Memory B cell (primary cell): ENCODE measurements around the gene MAGI1.

Source experiments
- ATAC-seq: fragments of 150-1000 bp; cut with Tn5 transposase; 2 replicates; pipeline ENCODE4 v1.10.0; 2021; ENCODE audit warnings: low read depth, mild to moderate bottlenecking, moderate library complexity
- DNase-seq, 2 donors: peaks; one replicate each; pipeline ENCODE4 v3.0.0; 2022; ENCODE audit warnings: low spot score in 2 of 2
- H3K27ac Mint-ChIP-seq: one replicate; pipeline ENCODE4 v1.8.0; 2022; ENCODE audit warnings: mild to moderate bottlenecking, moderate library complexity, mixed read lengths
- H3K27me3 Mint-ChIP-seq: one replicate; pipeline ENCODE4 v1.8.0; 2022; ENCODE audit warnings: mixed read lengths
- H3K36me3 Mint-ChIP-seq: one replicate; pipeline ENCODE4 v1.8.0; 2022; ENCODE audit warnings: mild to moderate bottlenecking, mixed read lengths
- H3K4me1 Mint-ChIP-seq: one replicate; pipeline ENCODE4 v1.8.0; 2022; ENCODE audit warnings: mixed read lengths
- H3K4me3 Mint-ChIP-seq: one replicate; pipeline ENCODE4 v1.8.0; 2022; ENCODE audit warnings: mild to moderate bottlenecking, moderate library complexity, mixed read lengths
- H3K9me3 Mint-ChIP-seq: one replicate; pipeline ENCODE4 v1.8.0; 2022; ENCODE audit warnings: mixed read lengths

MAGI1 gene

DNA sequence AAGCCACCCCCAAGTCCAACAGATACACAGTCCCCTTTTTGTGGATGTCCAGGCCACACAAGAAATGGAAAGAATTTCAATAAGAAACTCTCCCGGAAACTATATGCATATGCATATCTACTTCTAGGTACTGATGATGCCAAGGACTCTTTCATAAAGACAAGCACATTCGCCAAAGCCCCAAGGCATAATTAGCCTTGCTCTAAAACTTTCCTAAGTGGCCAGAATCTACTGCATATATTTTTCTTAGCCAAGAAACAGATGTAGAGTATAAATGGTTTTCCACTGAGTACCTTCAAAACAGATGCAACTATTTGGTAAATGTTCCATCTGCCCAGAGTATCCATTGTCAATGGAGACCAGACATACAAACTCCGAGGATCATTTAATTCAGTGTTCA is 73.9 kb downstream of the MAGI1 start:
- Mint-ChIP-seq H3K27me3 (no peaks in the 10 kb centered on the region), H3K9me3 (peaks cover 2% of the 10 kb centered on the region), H3K36me3 (peaks cover 1% of the 10 kb centered on the region), H3K4me1 (no peaks in the 10 kb centered on the region), H3K27ac (no peak overlapping the region), H3K4me3 (no peak overlapping the region)
- ATAC-seq: no peak
- no peak for DNase-seq

DNA sequence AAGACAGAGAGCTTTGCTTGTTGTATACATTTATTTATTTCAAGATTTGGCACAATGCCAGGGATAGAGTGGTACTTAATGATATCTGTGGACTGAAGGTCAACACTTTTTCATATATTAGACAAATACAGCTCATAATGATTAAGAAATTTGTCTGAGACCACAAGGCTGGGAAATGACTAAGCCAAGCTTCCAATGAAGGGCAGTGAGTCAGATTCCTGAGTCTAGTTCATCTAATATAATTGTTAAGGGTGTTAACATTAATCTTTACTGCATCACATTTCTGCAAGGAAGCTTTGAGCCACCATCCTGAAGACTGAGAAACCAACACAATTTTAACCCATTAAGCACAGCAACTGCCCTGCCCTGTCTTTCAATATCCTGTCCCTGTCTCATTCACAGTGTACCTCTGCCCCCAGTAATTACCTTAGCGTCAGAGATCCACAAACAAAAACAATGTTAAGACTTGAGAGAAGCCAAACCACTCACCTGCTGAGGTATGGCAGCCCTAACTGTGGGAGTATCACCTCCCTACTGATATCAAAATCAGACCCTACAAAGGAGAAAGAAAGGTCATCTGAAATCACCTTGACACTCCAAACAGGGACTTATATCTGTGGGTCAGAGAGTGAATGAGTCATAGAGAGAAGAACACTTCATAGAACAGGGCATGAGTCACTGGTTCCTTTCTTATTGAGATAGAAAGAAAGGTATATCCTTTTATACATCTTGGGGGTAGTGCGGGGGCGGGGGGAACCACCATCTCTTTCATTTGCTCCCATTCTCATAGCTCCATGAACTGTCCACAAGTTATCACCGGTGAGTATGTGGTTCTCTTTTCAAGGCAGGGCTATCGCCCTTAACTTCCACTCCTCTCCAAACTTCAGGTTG is 74.7 kb downstream of the MAGI1 start:
- H3K9me3 Mint-ChIP-seq: peaks cover 3% of the 10 kb centered on the region
- no peaks in the 10 kb centered on the region for H3K4me1 Mint-ChIP-seq
- ATAC-seq (no peak), DNase-seq (no peak)
- peaks cover 1% of the 10 kb centered on the region for H3K36me3 Mint-ChIP-seq
- H3K4me3 Mint-ChIP-seq: no peak overlapping the region
- H3K27me3 Mint-ChIP-seq: no peaks in the 10 kb centered on the region
- no peak overlapping the region for H3K27ac Mint-ChIP-seq

DNA sequence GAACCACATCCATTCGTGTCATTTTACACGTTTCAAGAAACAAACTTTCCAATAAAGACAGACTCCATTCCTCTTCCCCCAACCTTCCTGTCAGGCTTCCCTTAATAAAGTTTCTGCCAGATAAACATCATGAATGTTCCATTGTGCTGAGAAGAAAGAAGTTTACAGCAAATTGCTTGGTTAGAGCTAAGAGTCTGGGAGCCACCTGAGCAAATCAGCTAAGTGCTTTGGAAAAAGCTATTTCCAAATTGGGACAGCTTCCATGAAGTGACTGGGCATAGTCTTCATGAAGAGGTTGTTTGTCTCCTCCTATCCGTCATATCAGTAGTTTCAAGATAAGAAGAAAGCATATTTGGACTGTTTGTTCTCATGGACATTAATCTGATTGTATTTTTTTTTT is 77.0 kb downstream of the MAGI1 start:
- DNase-seq: no peak
- no peak overlapping the region for H3K4me3 Mint-ChIP-seq
- ATAC-seq: no peak
- peaks cover 1% of the 10 kb centered on the region for H3K36me3 Mint-ChIP-seq
- no peaks in the 10 kb centered on the region for H3K27me3 Mint-ChIP-seq
- H3K9me3 Mint-ChIP-seq: peaks cover 4% of the 10 kb centered on the region
- no peaks in the 10 kb centered on the region for H3K4me1 Mint-ChIP-seq
- H3K27ac Mint-ChIP-seq: no peak overlapping the region

DNA sequence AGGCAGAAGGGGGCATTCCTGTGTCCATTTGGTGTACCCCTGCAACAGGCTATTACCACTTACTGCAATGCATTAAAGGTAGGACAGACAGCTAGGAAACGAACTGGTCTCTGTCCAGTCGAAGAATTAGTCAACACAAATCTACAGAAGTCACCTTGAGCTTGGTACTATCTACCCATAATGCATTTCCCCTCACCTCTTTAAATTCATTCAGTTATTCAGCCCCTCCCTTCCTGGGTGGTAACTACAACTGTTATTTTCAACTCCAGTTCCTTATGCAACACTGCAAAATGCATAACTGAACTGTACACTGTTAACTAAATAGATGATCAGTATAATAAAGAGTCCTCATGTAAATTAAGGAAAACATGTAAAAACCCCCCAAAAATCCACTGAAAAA is 77.6 kb downstream of the MAGI1 start:
- H3K4me3 Mint-ChIP-seq: no peak overlapping the region
- DNase-seq: no peak
- no peaks in the 10 kb centered on the region for H3K4me1 Mint-ChIP-seq
- no peak for ATAC-seq
- H3K27me3 Mint-ChIP-seq: no peaks in the 10 kb centered on the region
- no peak overlapping the region for H3K27ac Mint-ChIP-seq
- H3K36me3 Mint-ChIP-seq: peaks cover 1% of the 10 kb centered on the region
- H3K9me3 Mint-ChIP-seq: peaks cover 4% of the 10 kb centered on the region

DNA sequence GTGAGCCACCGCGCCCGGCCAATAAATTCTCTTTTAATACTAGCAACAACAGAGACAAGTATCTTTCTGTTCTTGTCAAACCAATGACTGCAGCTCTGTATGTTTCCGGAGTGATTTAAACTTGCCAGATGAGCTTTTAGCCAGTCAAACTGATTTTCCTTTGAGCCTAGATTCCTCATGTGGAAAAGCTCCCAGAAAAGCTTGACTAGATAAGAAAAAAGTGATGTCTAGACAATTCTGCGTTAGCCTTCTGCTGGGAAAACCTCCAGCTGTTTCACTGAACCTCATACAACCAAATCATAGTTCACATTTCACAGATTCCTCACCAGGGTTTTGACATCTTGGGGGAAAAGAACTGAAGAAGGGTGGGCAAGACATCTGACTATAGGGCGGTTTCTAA is 78.6 kb downstream of the MAGI1 start:
- H3K4me3 Mint-ChIP-seq: no peak overlapping the region
- ATAC-seq (no peak), DNase-seq (no peak)
- H3K9me3 Mint-ChIP-seq: peaks cover 3% of the 10 kb centered on the region
- H3K27ac Mint-ChIP-seq: no peak overlapping the region
- H3K36me3 Mint-ChIP-seq: peaks cover 1% of the 10 kb centered on the region
- no peaks in the 10 kb centered on the region for H3K4me1 Mint-ChIP-seq
- no peaks in the 10 kb centered on the region for H3K27me3 Mint-ChIP-seq

DNA sequence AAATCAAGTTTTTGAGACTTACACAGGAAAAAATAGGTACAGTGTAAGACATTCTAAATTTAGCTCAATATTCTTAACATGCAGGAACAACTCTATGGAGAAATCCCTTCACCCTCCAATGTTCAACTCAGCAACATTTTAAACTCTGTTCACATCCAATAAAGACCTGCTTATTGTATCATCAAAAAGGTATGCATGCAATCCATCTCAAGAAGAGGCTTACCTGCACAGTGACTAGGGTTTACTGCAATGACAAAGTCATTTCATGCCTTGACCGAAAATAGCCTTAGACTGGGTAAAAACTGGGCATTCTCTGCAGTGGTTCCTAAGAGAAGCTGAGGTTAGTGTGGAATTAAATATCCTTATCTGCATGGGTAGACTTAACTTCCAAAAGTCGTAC is 80.5 kb downstream of the MAGI1 start:
- Mint-ChIP-seq H3K36me3 (peaks cover 1% of the 10 kb centered on the region), H3K4me1 (no peaks in the 10 kb centered on the region), H3K27ac (no peak overlapping the region), H3K27me3 (no peaks in the 10 kb centered on the region), H3K9me3 (peaks cover 3% of the 10 kb centered on the region), H3K4me3 (no peak overlapping the region)
- ATAC-seq (no peak), DNase-seq (no peak)

DNA sequence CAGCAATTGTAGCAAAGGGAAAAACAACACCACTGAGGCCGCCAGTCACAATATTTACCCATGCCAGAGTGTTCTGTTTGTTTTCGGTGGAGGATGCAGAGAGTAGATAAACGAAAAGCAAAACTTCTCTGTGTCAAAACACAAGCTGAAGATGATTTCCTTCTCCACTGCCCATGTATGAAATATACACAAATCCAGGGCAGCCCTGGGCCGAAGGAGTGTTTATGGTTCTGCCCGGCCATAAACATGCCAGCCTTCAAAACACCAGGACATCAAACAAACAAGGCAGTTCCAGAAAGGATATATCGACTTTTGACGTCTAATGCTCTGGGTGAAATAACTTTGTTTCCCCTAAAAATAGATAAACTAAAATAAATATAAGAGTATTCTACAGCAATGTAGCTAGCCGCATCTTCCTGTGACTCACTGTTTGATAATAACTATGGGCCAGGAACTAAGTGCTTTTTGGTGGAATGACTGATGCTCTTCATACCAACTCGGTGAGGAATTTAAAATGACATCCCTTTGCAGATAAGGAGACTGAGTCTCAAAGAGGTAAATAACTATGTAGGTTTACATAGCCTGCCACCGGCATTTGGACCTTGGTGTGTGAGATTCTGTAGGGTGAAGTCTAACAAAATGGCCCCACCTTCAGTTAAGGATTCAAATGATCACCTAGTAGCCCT is 82.8 kb downstream of the MAGI1 start:
- no peaks in the 10 kb centered on the region for H3K36me3 Mint-ChIP-seq
- H3K4me1 Mint-ChIP-seq: no peaks in the 10 kb centered on the region
- no peak overlapping the region for H3K27ac Mint-ChIP-seq
- H3K4me3 Mint-ChIP-seq: no peak overlapping the region
- peaks cover 3% of the 10 kb centered on the region for H3K9me3 Mint-ChIP-seq
- DNase-seq (no peak), ATAC-seq (no peak)
- no peaks in the 10 kb centered on the region for H3K27me3 Mint-ChIP-seq

DNA sequence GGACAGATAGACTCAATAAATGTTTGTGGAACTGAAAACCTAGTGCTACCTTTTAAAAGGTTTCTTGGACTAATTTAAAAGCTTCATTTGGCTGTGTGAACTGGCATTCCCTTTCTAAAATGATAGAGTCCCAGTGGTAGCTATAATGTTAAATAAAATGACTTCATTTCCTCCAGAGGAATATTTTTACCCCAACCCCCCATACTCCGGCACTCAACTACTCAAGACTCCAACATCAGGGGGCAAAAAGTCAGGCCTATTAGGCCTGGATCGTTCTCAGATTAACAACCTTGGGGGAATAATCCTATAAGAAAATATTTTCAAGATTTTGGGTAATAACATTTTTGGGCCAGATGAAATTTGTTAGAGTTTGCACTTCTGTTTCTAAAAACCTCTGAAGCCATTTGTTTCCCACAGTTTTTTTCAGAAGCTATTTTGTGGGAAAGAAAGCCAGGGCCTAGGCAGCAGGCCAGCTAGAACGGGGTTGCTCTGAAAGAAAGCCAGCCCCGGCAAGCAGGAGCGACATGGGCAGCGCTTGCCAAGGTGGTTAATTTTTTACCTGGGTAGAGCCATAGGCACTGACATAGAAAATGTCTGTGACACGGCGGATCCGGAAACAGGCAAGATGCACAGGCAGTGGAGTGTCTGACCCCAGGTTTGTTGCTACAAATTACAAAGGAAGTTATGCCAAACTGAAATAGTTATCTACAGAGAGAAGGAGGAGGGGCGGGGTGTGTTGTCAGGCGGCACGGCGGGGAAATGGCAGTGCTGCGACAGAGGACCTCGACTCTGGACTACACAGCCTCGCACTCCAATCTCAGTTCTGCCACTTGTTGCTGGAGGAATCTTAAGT is 84.6 kb downstream of the MAGI1 start:
- ATAC-seq (no peak), DNase-seq (no peak)
- H3K36me3 Mint-ChIP-seq: no peaks in the 10 kb centered on the region
- H3K27me3 Mint-ChIP-seq: peaks cover 1% of the 10 kb centered on the region
- no peak overlapping the region for H3K27ac Mint-ChIP-seq
- H3K4me3 Mint-ChIP-seq: no peak overlapping the region
- H3K4me1 Mint-ChIP-seq: no peaks in the 10 kb centered on the region
- H3K9me3 Mint-ChIP-seq: peaks cover 2% of the 10 kb centered on the region

DNA sequence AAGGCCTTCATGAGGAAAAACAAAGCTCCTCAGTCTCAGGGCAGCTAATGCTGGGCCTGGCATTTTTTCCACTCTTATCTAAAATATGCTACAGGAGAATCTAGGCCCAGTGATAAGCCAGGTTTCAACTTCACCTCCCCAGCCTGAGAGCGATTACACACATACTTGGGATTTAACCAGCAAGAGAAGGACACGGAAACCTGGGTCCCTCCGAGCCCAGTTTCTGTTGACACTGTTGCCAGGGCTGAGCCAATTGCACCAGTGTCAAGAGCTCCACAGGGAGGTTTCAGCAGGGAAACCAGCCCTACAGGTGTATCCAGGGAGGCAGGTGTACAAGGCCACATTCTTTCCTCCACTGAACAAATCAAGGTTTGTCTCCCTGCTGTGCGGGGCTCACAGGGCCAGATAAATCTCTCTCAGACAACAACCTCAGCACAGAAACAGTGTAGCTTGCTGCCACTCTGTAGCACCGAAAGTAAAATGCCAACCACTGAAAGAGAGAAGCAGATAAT is 85.4 kb downstream of the MAGI1 start:
- Mint-ChIP-seq H3K9me3 (peaks cover 1% of the 10 kb centered on the region), H3K4me3 (no peak overlapping the region), H3K27ac (no peak overlapping the region), H3K27me3 (peaks cover 1% of the 10 kb centered on the region), H3K36me3 (no peaks in the 10 kb centered on the region), H3K4me1 (no peaks in the 10 kb centered on the region)
- DNase-seq (no peak), ATAC-seq (no peak)

DNA sequence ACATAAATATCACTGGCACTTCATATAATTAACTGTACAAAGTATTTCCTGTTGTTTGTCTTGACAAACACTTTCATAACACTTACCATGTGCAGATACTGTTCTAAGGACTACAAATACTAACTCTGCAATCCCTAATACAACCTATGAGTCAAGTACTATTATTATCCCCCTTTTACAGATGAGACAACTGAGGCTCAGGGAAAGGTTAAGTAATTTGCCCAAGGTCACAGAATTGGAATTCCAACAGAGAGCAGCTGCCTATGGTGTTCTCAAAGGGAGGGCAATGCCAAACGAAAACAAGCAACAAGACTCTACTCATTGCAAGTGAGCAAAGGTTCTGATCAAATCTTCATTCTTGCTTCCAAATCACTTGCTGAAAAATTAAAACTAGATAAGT is 85.9 kb downstream of the MAGI1 start:
- H3K9me3 Mint-ChIP-seq: no peaks in the 10 kb centered on the region
- H3K27ac Mint-ChIP-seq: no peak overlapping the region
- H3K27me3 Mint-ChIP-seq: peaks cover 1% of the 10 kb centered on the region
- no peaks in the 10 kb centered on the region for H3K4me1 Mint-ChIP-seq
- DNase-seq (no peak), ATAC-seq (no peak)
- no peaks in the 10 kb centered on the region for H3K36me3 Mint-ChIP-seq
- H3K4me3 Mint-ChIP-seq: no peak overlapping the region

DNA sequence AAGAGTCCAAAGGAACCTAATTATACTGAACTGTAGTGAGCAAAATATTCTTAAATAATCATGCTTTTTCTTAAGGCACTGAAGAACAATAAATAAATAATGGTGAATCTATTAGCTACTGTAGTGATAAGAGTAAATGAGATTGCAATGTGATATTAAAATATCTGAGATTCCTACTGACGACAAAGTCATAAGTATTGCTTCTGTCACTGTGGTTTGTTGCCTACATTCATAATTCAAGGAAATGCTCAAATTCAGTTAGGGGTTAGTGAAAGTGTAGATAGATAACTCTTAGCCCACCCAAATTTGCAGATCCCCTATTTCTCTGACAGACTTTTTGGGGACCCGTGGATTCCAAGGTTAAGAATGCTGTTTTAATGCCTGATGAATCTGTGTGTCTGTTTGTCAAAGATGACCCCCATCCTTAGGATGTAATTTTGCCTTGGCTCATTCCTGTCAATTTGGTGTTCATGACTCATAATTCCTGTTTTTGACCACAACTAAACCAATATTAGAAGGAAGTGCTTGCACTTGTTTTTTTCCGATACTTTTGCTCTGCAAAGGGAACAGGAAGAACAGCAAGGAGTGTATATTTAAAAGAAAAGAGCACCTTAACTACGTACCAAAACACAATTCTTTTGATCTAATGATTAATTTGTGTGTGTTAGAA is 86.7 kb downstream of the MAGI1 start:
- Mint-ChIP-seq H3K4me1 (no peaks in the 10 kb centered on the region), H3K4me3 (no peak overlapping the region), H3K9me3 (no peaks in the 10 kb centered on the region), H3K27me3 (peaks cover 1% of the 10 kb centered on the region), H3K36me3 (no peaks in the 10 kb centered on the region), H3K27ac (no peak overlapping the region)
- no peak for ATAC-seq
- DNase-seq: no peak

DNA sequence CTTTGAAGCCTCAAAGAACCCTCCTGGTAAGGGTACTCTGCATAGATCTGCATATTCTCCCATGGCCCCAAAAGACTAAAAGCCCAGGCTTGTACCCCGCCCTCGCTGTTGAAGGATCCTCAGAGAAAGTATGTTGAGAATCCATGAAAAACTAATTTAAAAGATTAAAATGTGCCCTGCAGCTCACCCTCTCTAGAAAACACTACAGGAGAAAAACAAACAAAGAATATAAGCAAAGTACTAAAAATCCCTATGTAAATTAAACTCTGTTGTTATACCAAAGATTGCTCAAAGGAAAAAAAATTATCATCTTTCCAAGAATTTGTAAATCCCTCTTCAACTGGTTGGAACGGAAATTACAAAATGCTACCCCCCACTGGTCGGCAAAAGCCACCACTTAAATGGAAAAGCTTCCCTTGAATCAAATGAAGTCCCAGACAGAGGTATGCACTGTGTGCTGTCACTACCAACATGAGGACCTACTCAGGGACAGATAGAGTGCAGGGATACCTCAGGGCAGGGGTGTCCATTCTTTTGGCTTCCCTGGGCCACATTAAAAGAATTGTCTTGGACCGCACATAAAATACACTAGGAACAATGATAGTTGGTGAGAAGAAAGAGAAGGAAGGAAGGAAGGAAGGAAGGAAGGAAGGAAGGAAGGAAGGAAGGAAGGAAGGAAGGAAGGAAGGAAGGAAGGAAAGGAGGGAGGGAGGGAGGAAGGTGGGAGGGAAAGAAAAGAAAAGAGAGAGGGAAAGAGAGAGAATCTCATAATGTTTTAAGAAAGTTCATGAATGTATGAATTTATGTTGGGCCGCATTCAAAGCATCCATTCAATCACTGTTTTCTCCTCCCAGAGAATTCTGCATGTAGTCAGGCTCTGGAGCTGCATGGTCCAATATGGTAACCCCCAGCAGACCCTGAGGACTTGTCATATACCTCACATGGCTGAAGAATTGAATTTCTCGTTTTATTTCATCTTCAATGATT is 88.1 kb downstream of the MAGI1 start:
- DNase-seq (no peak), ATAC-seq (no peak)
- no peak overlapping the region for H3K27ac Mint-ChIP-seq
- no peaks in the 10 kb centered on the region for H3K4me1 Mint-ChIP-seq
- no peak overlapping the region for H3K4me3 Mint-ChIP-seq
- no peaks in the 10 kb centered on the region for H3K36me3 Mint-ChIP-seq
- H3K9me3 Mint-ChIP-seq: no peaks in the 10 kb centered on the region
- H3K27me3 Mint-ChIP-seq: peaks cover 1% of the 10 kb centered on the region
